Measurements from ENCODE around the gene CCDC142.

The CCDC142 gene, protein sequence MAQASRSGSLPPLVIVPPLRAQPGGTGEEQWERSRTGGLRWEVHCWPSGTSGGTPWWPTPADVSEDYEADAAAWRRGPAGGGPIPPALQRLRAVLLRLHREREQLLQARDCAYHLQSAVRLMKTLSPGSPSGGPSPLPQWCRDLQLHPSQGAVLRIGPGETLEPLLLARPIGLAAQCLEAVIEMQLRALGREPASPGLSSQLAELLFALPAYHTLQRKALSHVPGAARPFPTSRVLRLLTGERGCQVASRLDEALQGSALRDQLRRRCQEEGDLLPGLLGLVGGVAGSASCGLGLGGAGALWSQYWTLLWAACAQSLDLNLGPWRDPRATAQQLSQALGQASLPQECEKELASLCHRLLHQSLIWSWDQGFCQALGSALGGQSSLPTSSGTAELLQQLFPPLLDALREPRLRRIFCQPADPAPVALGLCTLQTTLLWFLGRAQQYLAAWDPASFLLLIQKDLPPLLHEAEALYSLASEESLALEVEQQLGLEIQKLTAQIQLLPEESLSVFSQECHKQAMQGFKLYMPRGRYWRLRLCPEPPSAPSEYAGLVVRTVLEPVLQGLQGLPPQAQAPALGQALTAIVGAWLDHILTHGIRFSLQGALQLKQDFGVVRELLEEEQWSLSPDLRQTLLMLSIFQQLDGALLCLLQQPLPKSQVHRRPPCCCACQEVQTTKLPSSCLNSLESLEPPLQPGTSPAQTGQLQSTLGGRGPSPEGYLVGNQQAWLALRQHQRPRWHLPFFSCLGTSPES

DNA sequence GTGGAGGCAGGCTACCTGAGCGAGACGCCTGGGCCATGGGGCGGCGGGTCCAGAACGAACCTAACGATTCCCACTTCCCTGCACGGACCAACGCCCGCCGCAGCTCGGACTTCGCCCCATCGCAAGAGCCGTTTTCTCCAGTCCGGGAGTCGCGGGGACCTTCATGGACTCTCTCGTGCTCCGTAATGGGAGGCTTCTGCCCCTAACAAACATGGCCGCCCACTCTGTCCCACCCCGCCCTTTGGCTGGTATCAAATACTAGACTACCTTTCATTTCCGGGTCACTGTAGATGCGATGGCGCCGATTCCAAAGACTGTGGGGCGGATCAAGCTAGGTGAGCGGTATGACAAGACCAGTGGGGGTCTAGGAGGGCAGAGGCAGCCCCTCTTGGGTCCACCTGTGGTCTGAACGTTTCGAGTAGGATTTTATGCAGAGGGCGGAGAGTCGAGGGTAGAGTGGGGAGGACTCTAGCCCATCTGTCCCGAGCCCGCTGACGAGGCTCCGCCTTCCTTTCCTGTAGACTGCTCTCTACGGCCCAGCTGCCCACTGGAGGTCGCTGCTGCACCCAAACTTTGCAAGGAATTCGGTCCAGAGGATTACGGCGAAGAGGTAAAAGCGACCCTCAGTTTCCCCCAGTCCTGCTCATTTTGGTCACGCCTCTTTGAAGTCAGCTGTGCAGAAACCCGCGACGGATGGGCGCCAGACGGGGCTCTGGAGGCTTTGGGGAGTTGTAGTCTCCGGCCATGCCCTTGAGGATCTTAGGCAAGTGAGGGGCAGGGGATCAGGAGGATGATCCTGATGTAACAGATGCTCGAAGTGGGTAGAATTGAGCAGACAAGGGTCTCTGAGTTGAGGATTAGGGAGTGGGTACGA, at the start of gene CCDC142, which contains the start of gene TTC31:
Gene CCDC142, minus strand, starts transcription at position 198 of the 874 bp plus-strand sequence. Its CDS starts 161 bp downstream, at position 37.
Gene TTC31, plus strand, starts transcription at position 281 of the 874 bp plus-strand sequence. Its CDS starts 15 bp downstream, at position 296.
- peak; percentile 81 for DNase-seq (ENCODE audit: low read depth)

DNA sequence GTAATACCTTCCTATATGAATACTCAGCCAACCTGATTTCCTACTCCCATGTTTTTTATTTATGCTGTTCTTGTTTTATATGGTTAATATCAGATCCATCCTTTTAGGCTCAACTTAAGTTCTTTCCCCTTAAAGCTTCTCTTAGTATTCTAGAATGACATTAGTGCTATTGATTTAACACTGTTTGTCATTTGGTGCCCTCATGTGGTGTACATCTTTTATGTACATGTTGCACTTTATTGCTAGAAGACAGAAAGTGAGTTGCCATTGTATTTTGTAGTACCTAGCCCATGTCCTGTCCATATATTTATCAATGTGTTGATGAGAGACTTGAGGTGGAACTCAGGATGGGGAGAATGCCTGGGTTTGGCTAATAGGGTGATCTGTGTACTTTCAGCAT, 49.4 kb upstream of the CCDC142 start:
- DNase-seq (ENCODE audit: low read depth): no peak

DNA sequence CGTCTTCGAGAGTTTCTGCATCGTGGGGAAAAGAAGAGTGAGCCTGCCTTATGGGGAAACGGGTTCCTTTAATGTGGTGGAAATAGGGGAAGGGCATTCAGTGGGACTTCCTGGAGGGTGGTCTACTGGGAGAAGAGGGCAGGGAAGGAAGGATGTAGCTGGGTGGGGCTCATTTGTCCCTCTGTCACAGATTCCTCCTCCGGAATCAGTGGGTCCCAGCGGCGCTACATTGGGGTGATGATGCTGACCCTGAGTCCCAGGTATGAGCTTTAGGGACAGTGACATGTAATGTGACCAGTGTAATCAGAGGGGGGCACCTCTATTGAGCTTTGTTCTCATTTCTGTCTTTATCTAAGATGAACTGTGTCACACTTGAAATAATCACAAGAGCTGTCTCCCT, 48.9 kb upstream of the CCDC142 start:
- DNase-seq (ENCODE audit: low read depth): no peak

DNA sequence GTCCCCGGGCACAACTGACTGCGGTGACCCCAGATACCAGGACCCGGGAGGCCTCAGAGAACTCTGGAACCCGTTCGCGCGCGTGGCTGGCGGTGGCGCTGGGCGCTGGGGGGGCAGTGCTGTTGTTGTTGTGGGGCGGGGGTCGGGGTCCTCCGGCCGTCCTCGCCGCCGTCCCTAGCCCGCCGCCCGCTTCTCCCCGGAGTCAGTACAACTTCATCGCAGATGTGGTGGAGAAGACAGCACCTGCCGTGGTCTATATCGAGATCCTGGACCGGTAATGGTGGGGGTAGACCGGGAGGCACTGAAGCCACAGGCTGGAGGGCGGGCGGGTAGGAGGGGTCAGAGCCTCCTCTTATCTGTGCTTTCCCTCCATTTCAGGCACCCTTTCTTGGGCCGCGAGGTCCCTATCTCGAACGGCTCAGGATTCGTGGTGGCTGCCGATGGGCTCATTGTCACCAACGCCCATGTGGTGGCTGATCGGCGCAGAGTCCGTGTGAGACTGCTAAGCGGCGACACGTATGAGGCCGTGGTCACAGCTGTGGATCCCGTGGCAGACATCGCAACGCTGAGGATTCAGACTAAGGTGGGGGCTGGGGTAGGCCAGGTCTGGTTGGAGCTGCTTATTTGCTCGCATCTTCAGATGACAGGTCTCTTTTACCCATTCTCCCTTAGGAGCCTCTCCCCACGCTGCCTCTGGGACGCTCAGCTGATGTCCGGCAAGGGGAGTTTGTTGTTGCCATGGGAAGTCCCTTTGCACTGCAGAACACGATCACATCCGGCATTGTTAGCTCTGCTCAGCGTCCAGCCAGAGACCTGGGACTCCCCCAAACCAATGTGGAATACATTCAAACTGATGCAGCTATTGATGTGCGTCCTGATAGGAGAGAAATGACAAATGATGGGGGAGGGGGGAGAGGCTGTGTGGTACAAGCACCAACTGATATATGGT, 47.7 kb upstream of the CCDC142 start:
- DNase-seq (ENCODE audit: low read depth): no peak

DNA sequence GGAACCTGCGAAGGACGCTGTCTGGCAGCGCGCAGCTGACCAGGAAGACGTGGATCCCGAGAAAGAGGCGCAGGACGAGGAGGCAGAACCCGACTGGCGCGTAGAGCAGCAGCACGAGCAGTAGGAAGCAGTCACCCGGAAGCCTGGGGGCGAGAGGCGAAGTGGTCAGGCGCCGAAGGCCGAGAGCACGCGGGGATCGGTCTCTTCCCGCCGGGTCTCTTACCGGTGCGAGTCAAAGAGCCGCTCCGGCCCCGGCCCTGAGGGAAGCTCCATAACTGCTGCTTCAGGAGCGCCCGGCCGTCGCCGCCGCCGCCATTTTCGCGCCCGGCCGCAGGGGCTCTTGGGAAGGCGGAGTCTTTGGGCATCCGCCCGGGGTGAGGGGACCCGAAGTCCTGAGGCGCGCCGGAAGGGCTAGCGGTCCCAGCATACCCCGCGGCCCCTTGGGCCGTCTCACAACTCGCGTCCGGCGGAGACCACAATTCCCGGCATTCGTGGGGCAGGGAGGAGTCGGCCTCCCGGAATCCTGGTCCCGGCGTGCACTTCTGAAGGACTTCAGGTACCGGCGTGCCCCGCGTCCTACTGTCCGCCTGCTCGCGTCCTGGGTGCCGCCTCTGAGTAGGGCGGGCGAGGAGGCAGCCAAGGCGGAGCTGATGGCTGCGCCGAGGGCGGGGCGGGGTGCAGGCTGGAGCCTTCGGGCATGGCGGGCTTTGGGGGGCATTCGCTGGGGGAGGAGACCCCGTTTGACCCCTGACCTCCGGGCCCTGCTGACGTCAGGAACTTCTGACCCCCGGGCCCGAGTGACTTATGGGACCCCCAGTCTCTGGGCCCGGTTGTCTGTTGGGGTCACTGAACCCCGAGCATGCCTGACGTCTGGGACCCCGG, 46.8 kb upstream of the CCDC142 start, which contains the start of the genes AUP1 and HTRA2:
Gene AUP1, minus strand, starts transcription at position 350 of the 882 bp plus-strand sequence. Its CDS starts 77 bp downstream, at position 273.
Gene HTRA2, plus strand, starts transcription at position 577 of the 882 bp plus-strand sequence. Its CDS starts 74 bp downstream, at position 651.
- DNase-seq (ENCODE audit: low read depth): peak; percentile 78

DNA sequence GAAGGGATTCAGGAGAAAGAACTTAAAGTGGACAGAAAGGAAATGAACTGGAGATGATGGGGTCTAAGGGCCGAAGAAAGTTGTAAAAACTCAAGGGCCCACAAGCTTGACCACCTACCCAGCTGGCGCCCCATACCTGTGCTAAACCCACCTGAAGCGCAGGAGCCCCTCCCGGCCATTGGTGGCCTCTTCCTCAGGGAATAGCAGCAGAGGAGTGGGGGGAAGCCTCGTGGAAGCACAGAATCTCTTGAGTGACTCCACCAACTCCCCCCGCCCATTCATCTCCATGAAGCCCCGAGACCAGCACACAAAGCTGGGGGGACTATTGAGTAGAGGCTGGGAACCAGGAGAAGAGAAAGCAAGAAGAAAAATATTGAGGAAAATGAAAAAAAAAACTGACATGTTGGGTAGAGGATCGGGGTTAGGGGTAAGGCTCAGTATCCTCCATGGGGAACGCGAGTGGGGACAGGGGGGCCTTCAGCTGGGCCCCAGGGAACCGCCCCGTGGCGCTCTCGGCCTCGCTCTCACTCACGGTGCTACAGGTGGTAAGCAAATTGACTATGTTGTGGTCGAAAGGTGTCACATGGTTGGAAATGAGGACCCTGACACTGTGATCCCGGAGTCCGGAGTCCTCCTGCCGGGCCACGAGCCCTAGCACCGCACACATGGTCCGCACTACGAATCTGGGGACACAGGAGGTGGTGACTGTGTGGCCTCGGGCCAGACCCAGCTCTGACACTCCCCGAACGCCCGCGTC, 46.0 kb upstream of the CCDC142 start:
- DNase-seq (ENCODE audit: low read depth): no peak

DNA sequence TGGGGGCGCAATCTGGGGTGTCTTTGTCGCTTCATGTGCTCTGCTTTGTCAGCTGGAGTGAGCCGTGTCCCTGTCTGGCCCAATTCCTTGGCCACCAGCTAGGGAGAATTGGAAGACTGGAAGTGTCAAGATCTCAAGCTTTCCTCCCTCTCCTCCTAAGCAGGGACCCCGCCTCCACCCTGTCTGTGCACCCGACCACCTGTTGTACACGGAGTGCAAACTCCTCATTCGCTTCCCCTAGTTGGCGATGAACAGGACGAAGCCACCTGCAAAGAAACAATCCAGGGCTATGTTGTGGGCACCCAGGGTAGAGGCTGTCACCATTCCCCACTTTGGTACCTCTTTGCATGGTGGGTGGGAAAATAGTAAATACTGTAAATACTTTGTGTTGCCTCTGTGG, 44.9 kb upstream of the CCDC142 start:
- DNase-seq (ENCODE audit: low read depth): no peak

DNA sequence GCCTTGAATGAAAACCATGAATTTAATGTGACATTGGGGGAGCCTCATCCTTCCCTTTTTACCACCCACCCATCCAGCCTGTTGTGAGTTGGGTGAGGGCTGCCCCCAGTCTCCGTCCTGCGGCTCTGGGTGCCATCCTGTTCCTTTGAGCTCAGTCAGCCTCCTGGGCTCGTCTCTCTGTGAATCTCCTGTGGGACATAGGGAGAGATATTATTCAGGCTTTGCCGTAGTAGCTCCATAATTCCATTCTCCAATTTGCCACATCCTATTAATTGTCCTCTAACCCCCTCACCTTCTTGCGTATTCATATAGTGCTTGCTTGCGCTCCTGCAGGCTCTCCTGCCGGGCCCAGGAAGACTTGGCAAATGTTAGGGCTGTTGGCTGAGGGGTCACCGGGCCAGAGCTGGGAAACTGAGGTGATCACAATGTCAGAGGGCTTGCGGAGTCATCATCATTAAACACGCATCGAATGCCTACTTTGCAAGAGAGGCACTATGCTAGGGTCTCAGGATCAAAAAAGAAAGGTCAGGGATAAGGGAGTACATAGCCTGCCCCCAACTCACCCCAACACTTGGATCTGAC, 43.9 kb upstream of the CCDC142 start:
- no peak for DNase-seq (ENCODE audit: low read depth)

DNA sequence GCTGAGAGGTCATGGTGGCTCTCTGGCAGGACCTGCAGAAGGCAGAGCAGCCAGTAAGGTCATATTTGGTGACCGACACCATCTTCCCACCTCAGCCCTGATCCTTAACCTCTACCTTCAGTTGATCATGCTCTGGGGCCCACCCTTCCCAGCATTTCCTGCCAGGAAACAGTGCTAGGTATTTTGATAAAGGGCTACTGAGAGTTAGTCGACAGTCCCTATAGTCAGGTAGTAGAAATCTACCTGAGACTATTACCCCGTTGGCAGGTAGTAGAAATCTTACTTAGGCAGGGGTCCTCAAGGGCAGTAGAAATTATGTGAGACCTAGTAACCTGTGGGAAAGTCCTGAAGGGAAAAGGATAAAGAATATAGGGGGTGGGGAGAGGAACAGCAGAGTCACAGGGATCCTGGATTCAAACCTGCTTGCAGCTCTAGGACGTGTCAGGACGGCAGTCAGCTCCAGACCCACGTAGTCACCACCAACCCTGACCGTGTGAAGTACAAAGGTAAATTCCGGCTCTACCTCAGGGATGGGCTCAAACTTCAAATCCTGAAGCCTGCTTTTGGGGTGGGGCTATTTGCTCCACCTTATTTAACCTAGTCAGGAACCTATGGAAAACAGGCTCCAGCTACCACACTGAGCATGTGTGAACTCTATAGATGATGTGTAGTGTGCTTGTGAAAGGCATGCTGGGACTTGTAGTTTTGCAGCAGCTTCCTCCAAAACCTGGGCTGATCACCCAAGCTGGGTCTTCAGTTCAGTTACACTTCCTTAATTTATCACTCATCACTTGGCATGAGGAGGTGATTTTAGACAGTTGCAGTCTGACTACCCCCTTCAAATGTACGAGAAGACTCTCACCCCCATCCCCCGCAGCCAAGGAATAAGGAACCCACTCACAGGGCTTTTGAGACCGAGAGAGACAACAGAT, 43.2 kb upstream of the CCDC142 start, which contains the start of gene DQX1:
Gene DQX1, minus strand, starts transcription at position 515 of the 932 bp plus-strand sequence. Its CDS starts 502 bp downstream, at position 13.
- no peak for DNase-seq (ENCODE audit: low read depth)

DNA sequence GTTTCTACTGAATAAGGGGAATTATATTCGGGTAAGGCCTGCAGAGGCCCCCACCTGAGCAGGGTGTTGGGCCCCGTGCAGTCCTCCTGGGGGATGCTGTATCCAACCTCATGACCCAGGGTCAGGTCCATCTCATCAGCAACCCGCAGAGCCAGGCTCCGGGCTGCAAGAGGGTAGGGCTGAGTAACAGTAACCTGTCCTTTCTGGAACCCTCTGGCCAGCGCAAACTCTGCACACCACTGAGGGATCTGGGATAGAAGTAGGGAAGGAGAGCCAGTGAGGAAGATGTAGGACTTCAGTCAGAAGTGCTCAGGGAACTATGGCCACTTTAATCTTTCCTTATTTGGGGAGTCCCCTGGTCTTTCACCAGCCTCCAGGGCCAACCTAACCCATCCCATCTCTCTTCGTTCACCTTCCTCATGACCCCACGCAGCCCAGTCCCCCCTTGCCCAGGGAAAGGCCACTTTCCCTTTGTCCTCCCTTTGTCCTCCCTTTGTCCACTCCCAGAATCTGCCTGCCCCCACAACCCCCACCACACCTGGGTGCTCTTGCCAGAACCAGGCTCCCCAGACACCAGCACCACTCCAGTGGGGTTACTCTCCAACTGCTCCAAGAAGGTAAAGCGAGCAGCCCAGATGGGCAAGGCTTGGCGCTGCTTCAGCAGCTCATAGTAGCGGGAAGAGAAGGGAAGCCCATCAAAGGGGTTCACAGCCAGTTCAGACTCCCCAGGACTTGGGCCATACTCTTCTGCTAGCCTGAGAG, 42.3 kb upstream of the CCDC142 start:
- DNase-seq (ENCODE audit: low read depth): no peak

DNA sequence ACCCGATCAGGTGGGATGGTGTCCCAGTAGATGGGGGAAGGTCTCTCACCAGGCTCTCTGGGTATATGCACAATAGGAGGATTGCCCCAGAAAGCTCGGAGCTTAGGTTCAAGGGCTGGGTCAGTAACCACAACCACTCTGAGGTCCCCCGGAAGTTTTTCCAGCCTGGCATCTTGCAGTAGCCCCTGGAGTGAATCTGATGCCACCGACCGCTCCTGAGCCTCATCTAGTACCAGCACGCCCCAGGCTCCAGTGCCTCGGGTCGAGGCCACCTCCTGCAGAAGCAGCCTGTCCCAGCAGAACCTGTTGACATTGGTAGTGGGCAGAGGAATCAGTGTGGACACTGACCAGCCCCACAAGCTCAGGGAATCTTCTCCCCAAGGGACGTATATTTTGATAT, 41.2 kb upstream of the CCDC142 start:
- no peak for DNase-seq (ENCODE audit: low read depth)

DNA sequence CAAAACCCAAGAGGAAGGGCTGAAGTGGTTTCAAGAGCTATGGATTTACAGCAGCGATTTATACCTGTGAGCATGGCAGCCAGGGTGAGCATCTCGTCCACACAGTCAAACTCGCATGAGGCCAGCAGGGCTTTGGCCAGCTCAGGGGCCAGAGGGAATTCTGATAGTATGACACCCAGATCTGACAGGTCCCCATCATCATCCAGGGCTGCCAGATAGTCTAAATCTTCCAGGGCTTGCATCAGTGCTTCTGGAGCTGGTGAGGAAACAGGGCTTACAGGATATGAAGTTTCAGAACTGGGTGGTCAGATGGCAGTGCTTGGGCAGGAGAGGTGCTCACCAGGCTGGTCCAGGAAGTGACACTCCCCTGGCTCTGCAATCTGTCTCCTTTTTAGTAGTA, 39.7 kb upstream of the CCDC142 start:
- DNase-seq (ENCODE audit: low read depth): no peak

DNA sequence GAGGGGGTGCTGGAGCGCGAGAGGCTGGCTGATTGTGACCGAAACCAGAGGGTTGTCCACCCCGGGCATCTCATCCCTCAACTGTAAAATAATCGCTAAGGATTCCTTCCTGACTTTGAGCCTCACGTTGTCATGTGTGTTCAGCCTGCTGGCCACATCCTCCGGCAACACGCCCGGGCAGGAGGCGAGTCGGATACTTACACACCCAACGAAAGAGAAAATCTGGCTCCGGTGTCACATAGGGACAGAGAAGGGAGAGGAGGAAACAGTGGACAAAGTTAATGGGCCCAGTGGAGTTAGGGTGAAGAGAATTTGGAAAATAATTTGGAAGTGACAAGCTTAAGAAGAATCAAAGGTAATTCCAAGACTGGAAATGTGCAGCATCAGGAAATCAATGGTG, 33.9 kb upstream of the CCDC142 start:
- DNase-seq (ENCODE audit: low read depth): no peak

DNA sequence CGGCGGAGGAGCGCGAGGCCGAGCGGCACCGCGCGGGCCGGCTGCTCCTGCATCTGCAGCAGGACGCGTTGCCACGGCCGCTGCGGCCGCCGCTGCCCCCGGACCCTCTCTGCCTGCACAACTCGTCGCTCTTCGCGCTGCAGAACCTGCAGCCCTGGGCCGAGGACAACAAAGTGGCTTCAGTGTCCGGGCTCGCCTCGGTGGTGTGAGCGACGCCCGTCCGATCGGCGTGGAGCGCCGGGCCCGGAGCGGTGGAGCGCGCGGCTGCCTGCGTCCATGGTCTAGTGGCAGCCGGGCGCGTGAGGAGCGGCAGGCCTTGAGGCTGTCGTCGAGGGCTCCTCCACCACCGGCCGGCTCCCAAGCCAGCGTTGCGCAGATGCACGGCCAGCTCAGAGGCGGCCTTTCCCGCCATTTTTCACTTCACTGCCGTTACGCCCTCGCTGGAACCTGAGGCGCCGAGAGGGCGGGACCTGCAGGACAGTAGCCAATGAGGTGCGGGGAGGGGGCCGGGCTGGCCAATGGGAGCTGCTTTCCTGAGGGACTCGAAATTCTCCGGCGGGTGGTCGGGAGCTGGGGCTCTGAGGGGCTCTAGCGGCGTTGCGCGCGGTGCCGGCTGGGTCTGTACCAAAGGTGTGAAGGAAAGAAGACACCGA, 33.3 kb upstream of the CCDC142 start:
- DNase-seq (ENCODE audit: low read depth): peak; percentile 57

DNA sequence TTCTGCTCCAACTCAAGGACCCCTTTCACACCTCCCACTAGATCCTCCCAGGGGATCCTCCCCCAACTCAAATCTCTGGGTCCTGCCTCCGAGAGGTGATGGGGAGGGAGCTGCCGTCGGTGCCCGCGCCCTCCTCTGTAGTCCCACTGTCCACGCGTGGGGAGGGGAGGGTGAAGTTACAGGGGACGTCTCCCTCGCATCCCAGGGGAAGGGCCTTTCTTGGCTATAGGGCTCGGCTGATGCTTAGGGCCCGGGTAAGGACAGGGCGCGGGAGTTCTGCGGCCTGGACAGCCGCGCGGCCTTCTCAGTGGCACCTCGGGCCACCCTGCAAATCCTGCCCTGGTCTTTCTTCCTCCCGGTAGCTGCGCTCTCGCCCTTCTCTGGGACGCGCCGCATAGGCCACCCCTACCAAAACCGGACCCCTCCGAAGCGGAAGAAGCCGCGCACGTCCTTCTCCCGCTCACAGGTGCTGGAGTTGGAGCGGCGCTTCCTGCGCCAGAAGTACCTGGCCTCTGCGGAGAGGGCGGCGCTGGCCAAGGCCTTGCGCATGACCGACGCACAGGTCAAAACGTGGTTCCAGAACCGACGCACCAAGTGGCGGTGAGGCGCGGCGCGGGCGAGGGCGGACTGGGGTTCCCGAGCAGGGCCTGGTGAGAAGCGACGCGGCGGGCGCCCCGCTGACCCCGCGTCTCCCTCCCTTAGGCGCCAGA, 32.6 kb upstream of the CCDC142 start:
- no peak for DNase-seq (ENCODE audit: low read depth)
